GM12878 (cell line): ENCODE measurements around the gene MAB21L3. TPM values are rescaled to one million over a fixed set of nuclear protein-coding genes. Genes with fewer than 3 reads are reported as not detected.
"Not testable (repeated sequence)": the region's sequence is repeated elsewhere in the genome, so short reads cannot be mapped to it uniquely, and the experiment has no call there.

Experiments used
- ATAC-seq: fragments of 200-7000 bp; cut with Tn5 transposase; 3 replicates; pipeline ENCODE4 v1.9.1; 2020; ENCODE audit warnings: mild to moderate bottlenecking, moderate library complexity
- BruUV-seq: library from RNA; stranded (reverse); fragments of 400-500 nt; replicated peaks from 2 replicates; lab custom pipeline; 2021; lab: Mats Ljungman, UMichigan
- CTCF ChIA-PET: fragments of 300-600 bp; sonication (Branson Sonifier 250); formaldehyde crosslinking; extraction: SDS; loops from one replicate; lab custom pipeline; 2021; ENCODE audit warnings: inconsistent platforms; lab: Yijun Ruan, JAX
- POLR2A ChIA-PET: fragments of 350-600 bp; formaldehyde crosslinking; extraction: SDS; loops from one replicate; lab custom pipeline; 2021; ENCODE audit warnings: inconsistent platforms; lab: Charles Lee
- RAD21 ChIA-PET: fragments of 300-600 bp; sonication (Branson Sonifier 250); formaldehyde crosslinking; loops from one replicate; lab custom pipeline; 2023; ENCODE audit warnings: antibody characterized with exemption; ENCODE audit not compliant: unreplicated experiment; lab: Charles Lee
- SMC1A ChIA-PET: fragments of 300-600 bp; sonication (Branson Sonifier 250); formaldehyde crosslinking; loops from one replicate; lab custom pipeline; 2023; ENCODE audit not compliant: unreplicated experiment, uncharacterized antibody; lab: Charles Lee
- DNase-seq: peaks from one replicate; pipeline ENCODE4 v3.0.0-alpha.2; 2011; ENCODE audit warnings: low read depth, low spot score
- FAIRE-seq: peaks from 3 replicates; lab custom pipeline; 2011; peaks lifted over from hg19 to GRCh38; lab: Jason Lieb, UNC
- H2AFZ ChIP-seq: 2 replicates; pipeline ENCODE4 v1.6.0; 2011; ENCODE audit warnings: low read depth, low read length, control low read depth; ENCODE audit not compliant: control insufficient read depth
- H3K27ac ChIP-seq: 2 replicates; pipeline ENCODE4 v1.5.1; 2011; ENCODE audit warnings: control low read depth; ENCODE audit not compliant: control insufficient read depth, insufficient read depth
- H3K27me3 ChIP-seq, 2 experiments: replicated peaks in 1 of 2; 2 replicates each; pipeline versions ENCODE4 v1.6.0 to v1.6.1; 2011; ENCODE audit warnings: low read length in 1 of 2; ENCODE audit not compliant: control insufficient read depth in 2 of 2, insufficient read depth in 2 of 2
- H3K36me3 ChIP-seq, 2 experiments: 2 replicates each; pipeline ENCODE4 v1.5.1; 2011; ENCODE audit warnings: low read length in 1 of 2; ENCODE audit not compliant: control insufficient read depth in 2 of 2, insufficient read depth in 2 of 2
- H3K4me1 ChIP-seq: 2 replicates; pipeline ENCODE4 v1.6.1; 2011; ENCODE audit warnings: mild to moderate bottlenecking, low read length, moderate library complexity, mixed read lengths; ENCODE audit not compliant: control insufficient read depth, insufficient read depth
- H3K4me2 ChIP-seq: 2 replicates; pipeline ENCODE4 v1.6.0; 2011; ENCODE audit warnings: control low read depth; ENCODE audit not compliant: control insufficient read depth, insufficient read depth
- H3K4me3 ChIP-seq: fragments of 200-600 bp; sonication (generic); 2 replicates; pipeline ENCODE4 v1.5.1; 2016
- H3K79me2 ChIP-seq: 2 replicates; pipeline ENCODE4 v1.6.0; 2011; ENCODE audit warnings: low read length; ENCODE audit not compliant: control insufficient read depth, insufficient read depth
- H3K9ac ChIP-seq: 2 replicates; pipeline ENCODE4 v1.8.0; 2011; ENCODE audit warnings: low read length, control low read depth, mixed read lengths; ENCODE audit not compliant: control insufficient read depth, insufficient read depth
- H3K9me3 ChIP-seq: replicated peaks from 3 replicates; pipeline ENCODE4 v1.5.1; 2011; ENCODE audit warnings: mild to moderate bottlenecking, low read length; ENCODE audit not compliant: control insufficient read depth, insufficient read depth
- H4K20me1 ChIP-seq: 2 replicates; pipeline ENCODE4 v1.6.0; 2011; ENCODE audit not compliant: control insufficient read depth, insufficient read depth
- E4F1 ChIP-seq: fragments of 450-650 bp; IDR thresholded peaks from 2 replicates; pipeline ENCODE4 v1.6.1; 2018; ENCODE audit warnings: borderline replicate concordance, mild to moderate bottlenecking; ENCODE audit not compliant: partially characterized antibody
- ESRRA ChIP-seq: IDR thresholded peaks from 2 replicates; pipeline ENCODE4 v1.6.1; 2012; ENCODE audit warnings: mild to moderate bottlenecking, low read length, improper control_type of control experiment
- GATAD2B ChIP-seq: fragments of 450-650 bp; conservative IDR thresholded peaks from 2 replicates; pipeline ENCODE4 v1.6.1; 2017; ENCODE audit warnings: low read depth, mild to moderate bottlenecking, moderate library complexity
- HSF1 ChIP-seq: fragments of 150-350 bp; IDR thresholded peaks from 2 replicates; pipeline ENCODE4 v1.6.1; 2014; ENCODE audit warnings: mild to moderate bottlenecking, low read depth, low read length
- PBX3 ChIP-seq: IDR thresholded peaks from 2 replicates; pipeline ENCODE4 v1.6.1; 2011; ENCODE audit warnings: mild to moderate bottlenecking, low read depth, low read length, moderate library complexity; ENCODE audit not compliant: insufficient replicate concordance
- SKIL ChIP-seq: fragments of 450-650 bp; IDR thresholded peaks from 2 replicates; pipeline ENCODE4 v1.6.1; 2017; ENCODE audit warnings: mild to moderate bottlenecking, low read depth, inconsistent platforms; ENCODE audit not compliant: poor library complexity, severe bottlenecking
- TCF3 ChIP-seq: IDR thresholded peaks from 2 replicates; pipeline ENCODE4 v1.6.1; 2012; ENCODE audit warnings: low read depth, mild to moderate bottlenecking, low read length, borderline replicate concordance; ENCODE audit not compliant: insufficient read depth
- WGBS: methylation state at CpG from one replicate; pipeline ENCODE4 v1.1.6; 2016; ENCODE audit warnings: low lambda C conversion rate; ENCODE audit not compliant: insufficient replicate concordance, insufficient coverage; ENCODE audit errors: missing lambda C conversion rate; 5-methylcytosine and 5-hydroxymethylcytosine counted together
- in situ Hi-C: fragments of 300-500 bp; cut with MboI; formaldehyde crosslinking; loops from 9 replicates; pipeline ENCODE4 v1.14.3; 2018; ENCODE audit warnings: mixed read lengths
- intact Hi-C: fragments of 100-400 bp; cut with micrococcal nuclease; formaldehyde crosslinking; loops from one replicate; pipeline ENCODE4 v1.14.2; 2022; ENCODE audit not compliant: unreplicated experiment
- polyA plus RNA-seq, 11 experiments: library from polyadenylated mRNA; depleted of rRNA in 4 of 11; unstranded in 6 of 11; stranded (reverse) in 5 of 11; fragments of >200 nt; fragmentation: Nextera tagmentation in 4 of 11; fragmentation: Illumina TruSeq in 1 of 11; extraction: Ambion mirVana in 4 of 11; extraction: Trizol in 1 of 11; gene quantifications; 1 replicate in 1 of 11; 2 replicates in 10 of 11; pipeline versions ENCODE4 v1.2.1 to v1.2.3, GENCODE V29; 2011 to 2016; ENCODE audit warnings: inconsistent platforms in 2 of 11, missing spikeins in 2 of 11, low read depth in 1 of 11
- total RNA-seq, 4 experiments: library from RNA; depleted of rRNA in 3 of 4; stranded (reverse); fragments of >200 nt in 3 of 4; fragmentation: Illumina TruSeq in 1 of 4; extraction: Trizol in 1 of 4; gene quantifications; 2 replicates each; pipeline versions ENCODE4 v1.2.1 to v1.2.3, GENCODE V29; 2013 to 2021

Gene MAB21L3
- total and polyA plus RNA-seq, 10 of the 15 experiments (the other 5 are each of a cell fraction or from before 2014, with no cell fraction given), result 0.18 to 18.6 (median 1.3) TPM

- TF ChIP-seq PBX3, result no peak
- no peak for TF ChIP-seq HSF1
- TF ChIP-seq SKIL, result no peak
- no peak for TF ChIP-seq ESRRA
- TF ChIP-seq TCF3, result no peak
- TF ChIP-seq GATAD2B, result no peak
- TF ChIP-seq E4F1, result no peak
These were observed 33.0 kb downstream of the MAB21L3 start (continued) for GRCh38 chr1:116144151-116144550.

- SMC1A ChIA-PET, result interaction anchor here (2.0 to 8.5 kb wide), 3 partner anchors 8 to 338 kb away, joined by 7 to 74 read pairs (median 18); no protein-coding TSS in a partner anchor
These were observed 35.4 kb downstream of the MAB21L3 start for GRCh38 chr1:116146447-116147113.

More at GRCh38 chr1:116146447-116147113, 35.4 kb downstream of the MAB21L3 start:
- H3K27ac ChIP-seq, in situ Hi-C loops, intact Hi-C loops, H3K4me2 ChIP-seq, H3K4me1 ChIP-seq, H4K20me1 ChIP-seq, ATAC-seq, H3K27me3 ChIP-seq, H2AFZ ChIP-seq, H3K9me3 ChIP-seq, H3K4me3 ChIP-seq, POLR2A ChIA-PET, H3K79me2 ChIP-seq, H3K9ac ChIP-seq, BruUV-seq, H3K36me3 ChIP-seq, DNase-seq, FAIRE-seq: not testable (repeated sequence)
- ChIA-PET CTCF (interaction anchor here (1.7 to 5.1 kb wide), 4 partner anchors 7 to 353 kb away, joined by 6 to 78 read pairs (median 40); no protein-coding TSS in a partner anchor), RAD21 (interaction anchor here (1.5 kb wide), 1 partner anchor 7 kb away, joined by 7 read pairs; no protein-coding TSS in a partner anchor)
- 76% methylated on average over 36 of the region's 37 CpGs for WGBS
